B cell (primary cell): Measurements from ENCODE around the gene KRT82. TPM values are rescaled to one million over a fixed set of nuclear protein-coding genes. Genes with fewer than 3 reads are reported as not detected.

ENCODE experiments used
- ATAC-seq: fragments of 200-7000 bp; cut with Tn5 transposase; one replicate; pipeline ENCODE4 v1.10.0; 2021; ENCODE audit warnings: low read depth, mild to moderate bottlenecking, moderate number of reproducible peaks, moderate library complexity
- CTCF ChIA-PET: fragments of 350-600 bp; sonication (Branson Sonifier 250); formaldehyde crosslinking; loops from one replicate; lab custom pipeline; 2021; ENCODE audit warnings: antibody characterized with exemption, inconsistent platforms; lab: Charles Lee
- POLR2A ChIA-PET: fragments of 350-600 bp; sonication (Branson Sonifier 250); formaldehyde crosslinking; loops from one replicate; lab custom pipeline; 2021; ENCODE audit warnings: antibody characterized with exemption; lab: Charles Lee
- DNase-seq: peaks from one replicate; pipeline ENCODE4 v3.0.0; 2013
- H2AFZ ChIP-seq: 2 replicates; pipeline ENCODE4 v1.6.1; 2012; ENCODE audit warnings: mild to moderate bottlenecking, low read depth, low read length; ENCODE audit not compliant: insufficient read depth, poor library complexity, severe bottlenecking
- H3K27ac ChIP-seq, 2 donors: 1 replicate in 1 of 2; 2 replicates in 1 of 2; pipeline ENCODE4 v1.5.1; 2012 to 2013; ENCODE audit warnings: low read length in 2 of 2, mild to moderate bottlenecking in 2 of 2, moderate library complexity in 1 of 2
- H3K27me3 ChIP-seq, 4 experiments: fragments of 200-600 bp in 1 of 4; sonication (generic) in 1 of 4; replicated peaks in 1 of 4; 1 replicate in 2 of 4; 2 replicates in 2 of 4; pipeline versions ENCODE4 v1.6.1 to v1.7.0; 2013 to 2016; ENCODE audit warnings: low read length in 3 of 4, mild to moderate bottlenecking in 2 of 4, mixed read lengths in 1 of 4, moderate library complexity in 1 of 4; ENCODE audit not compliant: insufficient read depth in 4 of 4, control insufficient read depth in 3 of 4; ENCODE audit errors: control extremely low read depth in 1 of 4
- H3K36me3 ChIP-seq, 2 experiments: replicated peaks in 1 of 2; 1 replicate in 1 of 2; 2 replicates in 1 of 2; pipeline versions ENCODE4 v1.6.1 to v1.7.1; 2013; ENCODE audit warnings: low read length in 1 of 2; ENCODE audit not compliant: insufficient read depth in 2 of 2, control insufficient read depth in 1 of 2; ENCODE audit errors: control extremely low read depth in 1 of 2, extremely low read depth in 1 of 2
- H3K4me1 ChIP-seq, 2 donors: fragments of 200-600 bp in 1 of 2; sonication (generic) in 1 of 2; 1 replicate in 1 of 2; 2 replicates in 1 of 2; pipeline versions ENCODE4 v1.5.1 to v1.6.1; 2013 to 2017; ENCODE audit warnings: low read length in 2 of 2; ENCODE audit not compliant: control insufficient read depth in 2 of 2, insufficient read depth in 2 of 2
- H3K4me2 ChIP-seq: replicated peaks from 2 replicates; pipeline ENCODE3; 2012; ENCODE audit warnings: mild to moderate bottlenecking, low read depth, low read length; ENCODE audit not compliant: poor library complexity, severe bottlenecking
- H3K4me3 ChIP-seq, 5 experiments: fragments of 200-600 bp in 1 of 5; sonication (generic) in 1 of 5; 1 replicate in 3 of 5; 2 replicates in 2 of 5; pipeline versions ENCODE4 v1.5.1 to v1.7.0; 2011 to 2016; ENCODE audit warnings: low read length in 4 of 5, mild to moderate bottlenecking in 4 of 5, low read depth in 2 of 5, control low read depth in 1 of 5, moderate library complexity in 1 of 5; ENCODE audit not compliant: insufficient read depth in 1 of 5; ENCODE audit errors: control extremely low read depth in 1 of 5, extremely low read depth in 1 of 5
- H3K79me2 ChIP-seq: fragments of 200-600 bp; sonication (generic); one replicate; pipeline ENCODE4 v1.6.0; 2016; ENCODE audit warnings: low read length; ENCODE audit not compliant: control insufficient read depth, insufficient read depth
- H3K9ac ChIP-seq: fragments of 200-600 bp; sonication (generic); 2 replicates; pipeline ENCODE4 v1.6.1; 2017; ENCODE audit warnings: mild to moderate bottlenecking, low read length, moderate library complexity
- H3K9me3 ChIP-seq, 3 donors: one replicate each; pipeline versions ENCODE4 v1.6.1 to v1.7.1; 2013; ENCODE audit warnings: low read length in 2 of 3; ENCODE audit not compliant: control insufficient read depth in 2 of 3, insufficient read depth in 1 of 3; ENCODE audit errors: control extremely low read depth in 1 of 3
- H4K20me1 ChIP-seq: 2 replicates; pipeline ENCODE4 v1.6.0; 2012; ENCODE audit warnings: mild to moderate bottlenecking, low read length; ENCODE audit not compliant: insufficient read depth, control insufficient read depth, poor library complexity, severe bottlenecking
- H3K27ac Mint-ChIP-seq: one replicate; pipeline ENCODE4 v1.8.0; 2021; ENCODE audit warnings: mixed read lengths
- H3K27me3 Mint-ChIP-seq: one replicate; pipeline ENCODE4 v1.8.0; 2021; ENCODE audit warnings: mixed read lengths
- H3K4me1 Mint-ChIP-seq: one replicate; pipeline ENCODE4 v1.8.0; 2021; ENCODE audit warnings: mixed read lengths
- H3K4me3 Mint-ChIP-seq: one replicate; pipeline ENCODE4 v1.8.0; 2021; ENCODE audit warnings: mixed read lengths
- H3K9me3 Mint-ChIP-seq: one replicate; pipeline ENCODE4 v1.8.0; 2022; ENCODE audit warnings: mixed read lengths; ENCODE audit not compliant: insufficient read depth
- CTCF ChIP-seq: fragments of 200-600 bp; IDR thresholded peaks from one replicate; pipeline ENCODE4 v1.8.0; 2022; ENCODE audit warnings: antibody characterized with exemption, mild to moderate bottlenecking
- EZH2 ChIP-seq: IDR thresholded peaks from 2 replicates; pipeline ENCODE4 v1.6.1; 2012; ENCODE audit warnings: borderline replicate concordance, low read depth, mild to moderate bottlenecking, moderate library complexity, low read length; ENCODE audit not compliant: insufficient read depth, poor library complexity, severe bottlenecking
- WGBS: methylation state at CpG from one replicate; pipeline ENCODE4 v1.1.5; 2013; ENCODE audit warnings: missing lambda C conversion rate; ENCODE audit not compliant: insufficient coverage; 5-methylcytosine and 5-hydroxymethylcytosine counted together
- intact Hi-C: fragments of 100-400 bp; cut with micrococcal nuclease; formaldehyde crosslinking; loops from one replicate; pipeline ENCODE4 v1.10.0; 2022
- polyA plus RNA-seq: library from polyadenylated mRNA; depleted of rRNA; stranded (reverse); fragments of >200 nt; gene quantifications from 2 replicates; pipeline ENCODE4 v1.2.3, GENCODE V29; 2012
- total RNA-seq, 2 donors: library from RNA; stranded (reverse); fragments of 120-200 nt in 1 of 2; gene quantifications; 1 replicate in 1 of 2; 2 replicates in 1 of 2; pipeline versions ENCODE4 v1.2.3 to v1.2.4, GENCODE V29; 2013 to 2022

Gene KRT82
- total and polyA plus RNA-seq, 2 donors (not counting 1 experiment from before 2014, with no cell fraction given) = not detected

DNA sequence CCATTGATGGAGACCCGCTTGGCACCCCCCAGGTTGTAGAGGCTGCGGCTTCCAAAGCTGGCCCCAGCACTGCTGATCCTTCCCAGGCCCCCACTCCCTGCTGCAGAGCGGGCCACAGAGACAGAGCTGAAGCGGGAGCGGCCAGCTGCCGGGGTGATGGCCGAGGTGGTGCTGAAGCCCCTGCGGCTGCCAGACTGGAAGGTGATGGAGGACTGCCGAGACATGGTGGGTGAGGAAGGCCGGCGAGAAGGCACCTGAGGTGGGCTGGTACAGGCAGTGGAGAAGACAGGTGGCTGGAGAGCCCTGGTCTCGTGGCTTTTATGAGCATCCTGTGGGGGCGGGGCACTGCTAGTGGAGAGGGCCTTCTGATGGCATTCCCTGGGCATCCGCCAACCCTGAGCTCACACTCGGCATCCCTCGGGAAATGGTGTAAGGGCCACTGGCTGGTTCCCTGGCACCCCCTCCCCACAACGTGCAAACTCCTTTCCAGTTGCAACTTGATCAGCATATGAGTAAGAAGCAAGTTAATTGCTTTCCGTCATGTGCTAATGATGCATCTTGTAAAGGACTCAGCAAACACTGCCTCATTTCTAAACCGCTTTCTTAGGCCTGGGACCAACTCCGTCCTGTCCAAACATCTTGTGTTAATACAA lies 28.1 kb upstream of the KRT82 start, which contains the start of gene KRT75:
Gene KRT75, minus strand, starts transcription at position 291 of the 653 bp plus-strand sequence. Its CDS starts 67 bp downstream, at position 224.
- Mint-ChIP-seq H3K27me3 (peaks cover 21% of the 10 kb centered on the region), H3K4me3 (no peak within 1 kb of the TSS), H3K27ac (no peak within 1 kb of the TSS), H3K9me3 (no peaks in the 10 kb centered on the region), H3K4me1 (no peaks in the 10 kb centered on the region)
- Histone ChIP-seq H3K36me3 (no peaks in the 10 kb centered on the region), H3K79me2 (no peaks in the 10 kb centered on the region), H3K4me1 (no peaks in the 10 kb centered on the region), H3K4me3 (no peak within 1 kb of the TSS), H3K9ac (no peak within 1 kb of the TSS), H4K20me1 (no peaks in the 10 kb centered on the region), H3K27me3 (peaks cover 0 to 2% (median 1%) of the 10 kb centered on the region in 4 experiments), H2AFZ (no peak within 1 kb of the TSS), H3K9me3 (peaks cover 0 to 5% (median 0%) of the 10 kb centered on the region in 3 donors), H3K27ac (no peak within 1 kb of the TSS), H3K4me2 (no peak within 1 kb of the TSS)
- no peak for ATAC-seq
- WGBS = 87% methylated on average over 20 of the region's 20 CpGs
- intact Hi-C loops = no loop called here
- no peak for TF ChIP-seq EZH2
- no peak for TF ChIP-seq CTCF
- no peak for DNase-seq
- POLR2A ChIA-PET = no interaction called here
- CTCF ChIA-PET = no interaction called here

DNA sequence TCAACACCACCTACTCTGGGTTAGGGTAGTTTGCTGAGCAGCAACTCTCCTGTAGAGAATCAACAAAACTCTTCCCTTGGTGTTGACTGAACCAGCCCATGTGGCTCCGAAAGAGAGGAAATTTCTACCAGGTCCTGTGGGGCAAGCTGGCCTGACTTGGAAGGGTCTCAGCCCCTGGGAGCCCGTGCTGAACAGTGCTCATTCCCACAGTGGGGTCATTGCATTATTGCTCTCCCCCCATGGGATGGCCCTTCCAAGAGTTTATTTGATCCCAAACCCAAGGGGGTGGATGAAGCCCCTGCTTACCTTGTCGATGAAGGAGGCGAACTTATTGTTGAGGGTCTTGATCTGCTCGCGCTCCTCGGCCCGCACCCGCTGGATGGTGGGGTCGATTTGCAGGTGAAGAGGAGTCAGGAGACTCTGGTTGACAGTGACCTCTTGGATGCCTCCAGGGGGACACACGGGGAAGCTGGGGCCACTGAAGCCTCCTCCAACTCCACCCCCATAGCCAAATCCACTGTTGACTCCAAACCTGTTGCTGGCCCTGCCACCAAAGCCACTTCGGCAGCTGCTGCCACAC lies 27.5 kb upstream of the KRT82 start:
- H3K4me1 Mint-ChIP-seq = no peaks in the 10 kb centered on the region
- Histone ChIP-seq H3K27me3 (peaks cover 0 to 2% (median 1%) of the 10 kb centered on the region in 4 experiments), H3K79me2 (no peaks in the 10 kb centered on the region), H3K9me3 (peaks cover 0 to 5% (median 0%) of the 10 kb centered on the region in 3 donors), H3K4me3 (no peak overlapping the region), H3K9ac (no peak overlapping the region), H3K4me2 (no peak overlapping the region), H3K36me3 (no peaks in the 10 kb centered on the region), H3K4me1 (no peaks in the 10 kb centered on the region), H4K20me1 (no peaks in the 10 kb centered on the region), H3K27ac (no peak overlapping the region), H2AFZ (no peak overlapping the region)
- 93% methylated on average over 12 of the region's 12 CpGs for WGBS
- no peak for DNase-seq
- ATAC-seq = no peak
- TF ChIP-seq EZH2 (no peak), CTCF (no peak)
- no peak overlapping the region for H3K27ac Mint-ChIP-seq
- H3K27me3 Mint-ChIP-seq = peaks cover 25% of the 10 kb centered on the region
- POLR2A ChIA-PET = no interaction called here
- H3K4me3 Mint-ChIP-seq = no peak overlapping the region
- intact Hi-C loops = no loop called here
- CTCF ChIA-PET = no interaction called here
- H3K9me3 Mint-ChIP-seq = no peaks in the 10 kb centered on the region
